PC-3 (cell line): ENCODE measurements around the gene ZBTB40. TPM values are rescaled to one million over a fixed set of nuclear protein-coding genes. Genes with fewer than 3 reads are reported as not detected.

Experiments
- ATAC-seq: fragments of 200-7000 bp; cut with Tn5 transposase; 2 replicates; pipeline ENCODE4 v1.9.1; 2020; ENCODE audit warnings: mild to moderate bottlenecking, moderate library complexity
- BruUV-seq: library from RNA; stranded (reverse); fragments of 400-500 nt; replicated peaks from 2 replicates; lab custom pipeline; 2021; lab: Mats Ljungman, UMichigan
- CTCF ChIA-PET: fragments of 300-600 bp; sonication (Branson Sonifier 250); formaldehyde crosslinking; loops from one replicate; lab custom pipeline; 2022; ENCODE audit warnings: antibody characterized with exemption; lab: Charles Lee
- POLR2A ChIA-PET: fragments of 300-600 bp; sonication (Branson Sonifier 250); formaldehyde crosslinking; loops from one replicate; lab custom pipeline; 2022; ENCODE audit warnings: antibody characterized with exemption; ENCODE audit not compliant: unreplicated experiment; lab: Charles Lee
- DNase-seq: peaks from one replicate; pipeline ENCODE4 v3.0.0-alpha.2; 2015
- H2AFZ ChIP-seq: fragments of 300-600 bp; sonication (generic); 2 replicates; pipeline ENCODE4 v1.6.0; 2016; ENCODE audit warnings: antibody characterized with exemption, low read length
- H3F3A ChIP-seq: fragments of 300-600 bp; sonication (generic); one replicate; pipeline ENCODE4 v1.6.0; 2017; ENCODE audit warnings: antibody characterized with exemption, low read length, control low read depth, mild to moderate bottlenecking; ENCODE audit not compliant: unreplicated experiment
- H3K27ac ChIP-seq: fragments of 300-600 bp; sonication (generic); 2 replicates; pipeline ENCODE4 v1.5.1; 2016; ENCODE audit warnings: mild to moderate bottlenecking, low read length
- H3K27me3 ChIP-seq: fragments of 300-600 bp; sonication (generic); 2 replicates; pipeline ENCODE4 v1.6.1; 2016; ENCODE audit warnings: low read length, mixed read lengths
- H3K36me3 ChIP-seq: fragments of 300-600 bp; sonication (generic); 2 replicates; pipeline ENCODE4 v1.6.1; 2016; ENCODE audit warnings: low read depth, mixed run types, low read length, mixed read lengths
- H3K4me1 ChIP-seq: fragments of 300-600 bp; sonication (generic); 2 replicates; pipeline ENCODE4 v1.5.1; 2016; ENCODE audit warnings: low read length; ENCODE audit not compliant: insufficient read depth
- H3K4me2 ChIP-seq: fragments of 300-600 bp; sonication (generic); 2 replicates; pipeline ENCODE4 v1.6.0; 2016; ENCODE audit warnings: low read length
- H3K4me3 ChIP-seq: fragments of 300-600 bp; sonication (generic); 2 replicates; pipeline ENCODE4 v1.5.1; 2016; ENCODE audit warnings: mild to moderate bottlenecking, low read length, mixed read lengths
- H3K79me2 ChIP-seq: fragments of 300-600 bp; sonication (generic); 2 replicates; pipeline ENCODE4 v1.6.1; 2017; ENCODE audit warnings: low read length, mixed read lengths
- H3K9ac ChIP-seq: fragments of 300-600 bp; sonication (generic); 2 replicates; pipeline ENCODE4 v1.6.0; 2016; ENCODE audit warnings: mild to moderate bottlenecking, low read length
- H3K9me2 ChIP-seq: fragments of 300-600 bp; sonication (generic); replicated peaks from 2 replicates; pipeline ENCODE4 v1.6.1; 2016; ENCODE audit warnings: mixed run types, low read length, mixed read lengths
- H3K9me3 ChIP-seq: fragments of 300-600 bp; sonication (generic); 2 replicates; pipeline ENCODE4 v1.6.1; 2016; ENCODE audit warnings: low read length, mixed read lengths
- H4K20me1 ChIP-seq: fragments of 300-600 bp; sonication (generic); 2 replicates; pipeline ENCODE4 v1.6.1; 2016; ENCODE audit warnings: low read length, mixed read lengths
- EZH2 ChIP-seq: fragments of 300-600 bp; sonication (generic); IDR thresholded peaks from one replicate; pipeline ENCODE4 v1.6.1; 2017; ENCODE audit warnings: antibody characterized with exemption, mild to moderate bottlenecking, low read length; ENCODE audit not compliant: unreplicated experiment
- EZH2phosphoT487 ChIP-seq: fragments of 300-600 bp; sonication (generic); IDR thresholded peaks from 2 replicates; pipeline ENCODE4 v1.6.1; 2018; ENCODE audit warnings: mild to moderate bottlenecking, antibody characterized with exemption, low read length, borderline replicate concordance
- intact Hi-C: fragments of 100-400 bp; cut with micrococcal nuclease; formaldehyde crosslinking; loops from 2 replicates; pipeline ENCODE4 v1.9.0; 2023
- total RNA-seq: library from RNA; depleted of rRNA; stranded (reverse); fragments of >200 nt; gene quantifications from 2 replicates; pipeline ENCODE4 v1.2.3, GENCODE V29; 2014
- TF ChIP-seq, protein P1 (sequence below): fragments of 300-600 bp; sonication (generic); conservative IDR thresholded peaks from 2 replicates; pipeline ENCODE4 v1.5.1; 2017; ENCODE audit warnings: antibody characterized with exemption, low read depth, mild to moderate bottlenecking, low read length

Gene ZBTB40
- total RNA-seq, 1 experiment from 2014 or later: 20.2 TPM

- POLR2A ChIA-PET: no interaction called here
Observed at GRCh38 chr1:22543679-22544078, 92.0 kb downstream of the ZBTB40 start.

GRCh38 chr1:22544606-22545005 lies 93.0 kb downstream of the ZBTB40 start:
- intact Hi-C loops: no loop called here
- no peak overlapping the region for H3K4me3 ChIP-seq
- no peaks in the 10 kb centered on the region for H4K20me1 ChIP-seq
- H3K36me3 ChIP-seq: no peaks in the 10 kb centered on the region
- H3K27ac ChIP-seq: no peak overlapping the region
- TF ChIP-seq, protein P1, sequence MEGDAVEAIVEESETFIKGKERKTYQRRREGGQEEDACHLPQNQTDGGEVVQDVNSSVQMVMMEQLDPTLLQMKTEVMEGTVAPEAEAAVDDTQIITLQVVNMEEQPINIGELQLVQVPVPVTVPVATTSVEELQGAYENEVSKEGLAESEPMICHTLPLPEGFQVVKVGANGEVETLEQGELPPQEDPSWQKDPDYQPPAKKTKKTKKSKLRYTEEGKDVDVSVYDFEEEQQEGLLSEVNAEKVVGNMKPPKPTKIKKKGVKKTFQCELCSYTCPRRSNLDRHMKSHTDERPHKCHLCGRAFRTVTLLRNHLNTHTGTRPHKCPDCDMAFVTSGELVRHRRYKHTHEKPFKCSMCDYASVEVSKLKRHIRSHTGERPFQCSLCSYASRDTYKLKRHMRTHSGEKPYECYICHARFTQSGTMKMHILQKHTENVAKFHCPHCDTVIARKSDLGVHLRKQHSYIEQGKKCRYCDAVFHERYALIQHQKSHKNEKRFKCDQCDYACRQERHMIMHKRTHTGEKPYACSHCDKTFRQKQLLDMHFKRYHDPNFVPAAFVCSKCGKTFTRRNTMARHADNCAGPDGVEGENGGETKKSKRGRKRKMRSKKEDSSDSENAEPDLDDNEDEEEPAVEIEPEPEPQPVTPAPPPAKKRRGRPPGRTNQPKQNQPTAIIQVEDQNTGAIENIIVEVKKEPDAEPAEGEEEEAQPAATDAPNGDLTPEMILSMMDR: no peak
- TF ChIP-seq EZH2phosphoT487 (no peak), EZH2 (no peak)
- no peaks in the 10 kb centered on the region for H3F3A ChIP-seq
- H2AFZ ChIP-seq: no peak overlapping the region
- POLR2A ChIA-PET: no interaction called here
- H3K4me2 ChIP-seq: no peak overlapping the region
- no peaks in the 10 kb centered on the region for H3K9me2 ChIP-seq
- no TSS peak for BruUV-seq
- no peak overlapping the region for H3K9ac ChIP-seq
- CTCF ChIA-PET: interaction anchor here (0.6 kb wide), 1 partner anchor 206 kb away, joined by 4 read pairs; no protein-coding TSS in a partner anchor
- peaks cover 18% of the 10 kb centered on the region for H3K27me3 ChIP-seq
- no peak for ATAC-seq
- H3K79me2 ChIP-seq: no peaks in the 10 kb centered on the region
- no peak for DNase-seq
- H3K9me3 ChIP-seq: no peaks in the 10 kb centered on the region
- no peaks in the 10 kb centered on the region for H3K4me1 ChIP-seq

More at GRCh38 chr1:22543679-22544078, 92.0 kb downstream of the ZBTB40 start:
- H3K4me1 ChIP-seq: no peaks in the 10 kb centered on the region
- H3K79me2 ChIP-seq: no peaks in the 10 kb centered on the region
- no peaks in the 10 kb centered on the region for H4K20me1 ChIP-seq
- ATAC-seq (no peak), DNase-seq (no peak)
- H3K9ac ChIP-seq: no peak overlapping the region
- CTCF ChIA-PET: no interaction called here
- BruUV-seq: no TSS peak
- H3K27ac ChIP-seq: no peak overlapping the region
- no peak overlapping the region for H3K4me3 ChIP-seq
- no peaks in the 10 kb centered on the region for H3F3A ChIP-seq
- no peaks in the 10 kb centered on the region for H3K36me3 ChIP-seq
- no peaks in the 10 kb centered on the region for H3K9me2 ChIP-seq
- intact Hi-C loops: no loop called here
- H3K27me3 ChIP-seq: peaks cover 18% of the 10 kb centered on the region
- no peaks in the 10 kb centered on the region for H3K9me3 ChIP-seq
- no peak overlapping the region for H3K4me2 ChIP-seq
- no peak overlapping the region for H2AFZ ChIP-seq
- no peak for TF ChIP-seq EZH2phosphoT487
- TF ChIP-seq, protein P1: no peak
- no peak for TF ChIP-seq EZH2

GRCh38 chr1:22545141-22545540 lies 93.5 kb downstream of the ZBTB40 start:
- POLR2A ChIA-PET: no interaction called here
- ATAC-seq: no peak

More at GRCh38 chr1:22545141-22545540, 93.5 kb downstream of the ZBTB40 start:
- TF ChIP-seq, protein P1: no peak
- TF ChIP-seq EZH2phosphoT487 (no peak), EZH2 (no peak)
- CTCF ChIA-PET: interaction anchor here (0.6 kb wide), 1 partner anchor 205 kb away, joined by 4 read pairs; no protein-coding TSS in a partner anchor
- H3K4me3 ChIP-seq: no peak overlapping the region
- H3K9me2 ChIP-seq: no peaks in the 10 kb centered on the region
- H3K4me1 ChIP-seq: no peaks in the 10 kb centered on the region
- intact Hi-C loops: no loop called here
- no peak overlapping the region for H3K27ac ChIP-seq
- H3K79me2 ChIP-seq: no peaks in the 10 kb centered on the region
- no peaks in the 10 kb centered on the region for H3F3A ChIP-seq
- BruUV-seq: no TSS peak
- H4K20me1 ChIP-seq: no peaks in the 10 kb centered on the region
- H2AFZ ChIP-seq: no peak overlapping the region
- no peaks in the 10 kb centered on the region for H3K9me3 ChIP-seq
- H3K4me2 ChIP-seq: no peak overlapping the region
- peaks cover 18% of the 10 kb centered on the region for H3K27me3 ChIP-seq
- DNase-seq: no peak
- H3K9ac ChIP-seq: no peak overlapping the region
- H3K36me3 ChIP-seq: no peaks in the 10 kb centered on the region
